ENCODE measurements around the gene CLCN7. TPM values are rescaled to one million over a fixed set of nuclear protein-coding genes. Genes with fewer than 3 reads are reported as not detected.

CLCN7 gene
- polyA plus RNA-seq, 1 of the 3 experiments (the other 2 are of a cell fraction): 44.3 TPM

DNA sequence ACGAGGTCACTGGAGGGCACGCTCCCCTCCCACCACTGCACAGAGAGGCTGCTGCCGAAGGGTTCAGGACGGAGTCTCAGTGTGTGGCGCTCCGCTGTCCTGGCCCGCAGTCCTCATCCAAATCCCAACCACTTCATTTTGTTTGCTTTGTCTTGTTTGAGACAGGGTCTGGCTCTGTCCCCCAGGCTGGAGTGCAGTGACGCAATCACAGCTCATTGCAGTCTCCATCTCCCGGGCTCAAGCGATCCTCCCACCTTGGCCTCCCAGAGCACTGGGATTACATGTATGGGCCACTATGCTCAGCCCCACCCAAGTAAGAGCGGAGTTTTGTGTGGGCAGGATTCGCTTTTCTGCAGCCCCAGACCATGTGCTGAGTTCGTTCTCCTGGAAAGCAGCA lies 73.1 kb downstream of the CLCN7 start:
- Histone ChIP-seq H2AFZ (ENCODE audit: low read depth) (no peak overlapping the region), H3K27me3 (ENCODE audit: insufficient read depth) (no peaks in the 10 kb centered on the region), H4K20me1 (ENCODE audit: insufficient read depth) (no peaks in the 10 kb centered on the region), H3K9me2 (no peaks in the 10 kb centered on the region), H3K9ac (no peak overlapping the region), H3F3A (replicated peaks; ENCODE audit: insufficient read depth) (no peaks in the 10 kb centered on the region), H3K4me3 (ENCODE audit: low read depth in 2 of 2, low read length in 1 of 2) (no peak overlapping the region), H3K9me3 (no peaks in the 10 kb centered on the region), H3K36me3 (replicated peaks in 1 of 2; ENCODE audit: control insufficient read depth in 1 of 2, insufficient read depth in 2 of 2, low read length in 1 of 2) (peaks cover 0 to 10% of the 10 kb centered on the region in 2 experiments), H3K27ac (ENCODE audit: low read depth in 2 of 2, low read length in 1 of 2) (no peak overlapping the region), H3K4me2 (no peak overlapping the region), H3K79me2 (ENCODE audit: insufficient read depth) (peaks cover 7% of the 10 kb centered on the region; the same call in 1 of the 2 replicates), H3K4me1 (ENCODE audit: control insufficient read depth in 1 of 2, insufficient read depth in 2 of 2, low read depth in 1 of 2, low read length in 1 of 2) (no peaks in the 10 kb centered on the region)
- WGBS (ENCODE audit: low lambda C conversion rate): 100% methylated on average over 9 of the region's 13 CpGs
- ChIA-PET POLR2A (no interaction called here), CTCF (interaction anchor here (1.8 to 1.9 kb wide), 2 partner anchors 10 to 63 kb away, joined by 5 read pairs; no protein-coding TSS in a partner anchor)
- TF ChIP-seq, protein P1, sequence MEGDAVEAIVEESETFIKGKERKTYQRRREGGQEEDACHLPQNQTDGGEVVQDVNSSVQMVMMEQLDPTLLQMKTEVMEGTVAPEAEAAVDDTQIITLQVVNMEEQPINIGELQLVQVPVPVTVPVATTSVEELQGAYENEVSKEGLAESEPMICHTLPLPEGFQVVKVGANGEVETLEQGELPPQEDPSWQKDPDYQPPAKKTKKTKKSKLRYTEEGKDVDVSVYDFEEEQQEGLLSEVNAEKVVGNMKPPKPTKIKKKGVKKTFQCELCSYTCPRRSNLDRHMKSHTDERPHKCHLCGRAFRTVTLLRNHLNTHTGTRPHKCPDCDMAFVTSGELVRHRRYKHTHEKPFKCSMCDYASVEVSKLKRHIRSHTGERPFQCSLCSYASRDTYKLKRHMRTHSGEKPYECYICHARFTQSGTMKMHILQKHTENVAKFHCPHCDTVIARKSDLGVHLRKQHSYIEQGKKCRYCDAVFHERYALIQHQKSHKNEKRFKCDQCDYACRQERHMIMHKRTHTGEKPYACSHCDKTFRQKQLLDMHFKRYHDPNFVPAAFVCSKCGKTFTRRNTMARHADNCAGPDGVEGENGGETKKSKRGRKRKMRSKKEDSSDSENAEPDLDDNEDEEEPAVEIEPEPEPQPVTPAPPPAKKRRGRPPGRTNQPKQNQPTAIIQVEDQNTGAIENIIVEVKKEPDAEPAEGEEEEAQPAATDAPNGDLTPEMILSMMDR (IDR thresholded peaks at IDR 0.05): no peak
- TF ChIP-seq, protein P2, sequence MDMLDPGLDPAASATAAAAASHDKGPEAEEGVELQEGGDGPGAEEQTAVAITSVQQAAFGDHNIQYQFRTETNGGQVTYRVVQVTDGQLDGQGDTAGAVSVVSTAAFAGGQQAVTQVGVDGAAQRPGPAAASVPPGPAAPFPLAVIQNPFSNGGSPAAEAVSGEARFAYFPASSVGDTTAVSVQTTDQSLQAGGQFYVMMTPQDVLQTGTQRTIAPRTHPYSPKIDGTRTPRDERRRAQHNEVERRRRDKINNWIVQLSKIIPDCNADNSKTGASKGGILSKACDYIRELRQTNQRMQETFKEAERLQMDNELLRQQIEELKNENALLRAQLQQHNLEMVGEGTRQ (IDR thresholded peaks at IDR 0.05; ENCODE audit: borderline replicate concordance, low read depth, low read length): no peak
- no peak for TF ChIP-seq RCOR1 (IDR thresholded peaks at IDR 0.05; ENCODE audit: low read length)
- no peak for TF ChIP-seq MXI1 (IDR thresholded peaks at IDR 0.05; ENCODE audit: low read depth, low read length)
- no peak for TF ChIP-seq TAF1 (IDR thresholded peaks at IDR 0.05; ENCODE audit: borderline replicate concordance, low read depth, low read length)
- TF ChIP-seq CHD2 (IDR thresholded peaks at IDR 0.05; ENCODE audit: low read length, partially characterized antibody): no peak
- TF ChIP-seq, protein P3, sequence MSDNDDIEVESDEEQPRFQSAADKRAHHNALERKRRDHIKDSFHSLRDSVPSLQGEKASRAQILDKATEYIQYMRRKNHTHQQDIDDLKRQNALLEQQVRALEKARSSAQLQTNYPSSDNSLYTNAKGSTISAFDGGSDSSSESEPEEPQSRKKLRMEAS (IDR thresholded peaks at IDR 0.05; ENCODE audit: low read depth): no peak
- TF ChIP-seq NFIC (IDR thresholded peaks at IDR 0.05; ENCODE audit: borderline replicate concordance): no peak
- TF ChIP-seq POLR2AphosphoS5 (IDR thresholded peaks at IDR 0.05; ENCODE audit: low read depth, low read length): no peak
- TF ChIP-seq, protein P4, sequence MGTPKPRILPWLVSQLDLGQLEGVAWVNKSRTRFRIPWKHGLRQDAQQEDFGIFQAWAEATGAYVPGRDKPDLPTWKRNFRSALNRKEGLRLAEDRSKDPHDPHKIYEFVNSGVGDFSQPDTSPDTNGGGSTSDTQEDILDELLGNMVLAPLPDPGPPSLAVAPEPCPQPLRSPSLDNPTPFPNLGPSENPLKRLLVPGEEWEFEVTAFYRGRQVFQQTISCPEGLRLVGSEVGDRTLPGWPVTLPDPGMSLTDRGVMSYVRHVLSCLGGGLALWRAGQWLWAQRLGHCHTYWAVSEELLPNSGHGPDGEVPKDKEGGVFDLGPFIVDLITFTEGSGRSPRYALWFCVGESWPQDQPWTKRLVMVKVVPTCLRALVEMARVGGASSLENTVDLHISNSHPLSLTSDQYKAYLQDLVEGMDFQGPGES (IDR thresholded peaks at IDR 0.05; ENCODE audit: low read depth, low read length): no peak
- TF ChIP-seq NRF1 (IDR thresholded peaks at IDR 0.05; ENCODE audit: low read depth, low read length): no peak
- TF ChIP-seq JUND (IDR thresholded peaks at IDR 0.05): no peak
- no peak for TF ChIP-seq TEAD4 (IDR thresholded peaks at IDR 0.05; ENCODE audit: borderline replicate concordance, insufficient read depth)
- no peak for TF ChIP-seq GABPA (IDR thresholded peaks at IDR 0.05; ENCODE audit: low read depth)
- TF ChIP-seq, protein P5, sequence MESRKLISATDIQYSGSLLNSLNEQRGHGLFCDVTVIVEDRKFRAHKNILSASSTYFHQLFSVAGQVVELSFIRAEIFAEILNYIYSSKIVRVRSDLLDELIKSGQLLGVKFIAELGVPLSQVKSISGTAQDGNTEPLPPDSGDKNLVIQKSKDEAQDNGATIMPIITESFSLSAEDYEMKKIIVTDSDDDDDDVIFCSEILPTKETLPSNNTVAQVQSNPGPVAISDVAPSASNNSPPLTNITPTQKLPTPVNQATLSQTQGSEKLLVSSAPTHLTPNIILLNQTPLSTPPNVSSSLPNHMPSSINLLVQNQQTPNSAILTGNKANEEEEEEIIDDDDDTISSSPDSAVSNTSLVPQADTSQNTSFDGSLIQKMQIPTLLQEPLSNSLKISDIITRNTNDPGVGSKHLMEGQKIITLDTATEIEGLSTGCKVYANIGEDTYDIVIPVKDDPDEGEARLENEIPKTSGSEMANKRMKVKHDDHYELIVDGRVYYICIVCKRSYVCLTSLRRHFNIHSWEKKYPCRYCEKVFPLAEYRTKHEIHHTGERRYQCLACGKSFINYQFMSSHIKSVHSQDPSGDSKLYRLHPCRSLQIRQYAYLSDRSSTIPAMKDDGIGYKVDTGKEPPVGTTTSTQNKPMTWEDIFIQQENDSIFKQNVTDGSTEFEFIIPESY (IDR thresholded peaks at IDR 0.05; ENCODE audit: borderline replicate concordance, low read depth): no peak
- no peak for DNase-seq

All from SK-N-SH (cell line).